HG02798 (cell line): ENCODE measurements around the gene VAV2.
"Not testable (repeated sequence)": the region's sequence is repeated elsewhere in the genome, so short reads cannot be mapped to it uniquely, and the experiment has no call there.

Experiments used
- ATAC-seq: cut with Tn5 transposase; IDR thresholded peaks from one replicate; pipeline ENCODE4 v1.9.1; 2021; ENCODE audit warnings: mild to moderate bottlenecking; ENCODE audit not compliant: unreplicated experiment, poor library complexity

Gene VAV2

DNA sequence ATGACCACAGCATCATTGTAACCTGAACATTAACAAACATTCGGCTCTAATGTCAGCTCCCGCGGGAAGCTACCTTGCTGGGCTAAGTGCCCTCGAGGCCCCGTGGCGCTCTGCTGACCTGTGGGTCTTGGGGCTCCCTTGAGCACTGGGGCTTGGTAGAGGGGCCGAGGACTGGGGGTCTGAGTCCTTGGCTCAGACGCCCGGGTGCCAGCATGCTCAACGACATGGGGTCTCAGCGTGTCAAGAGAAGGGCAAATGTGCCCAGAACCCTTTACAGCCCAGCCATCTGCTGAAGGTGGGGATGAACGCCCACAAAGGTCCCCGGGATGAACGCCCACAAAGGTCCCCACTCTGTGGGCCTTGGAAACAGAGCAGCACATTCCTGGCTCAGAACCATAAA is 214.3 kb downstream of the VAV2 start:
- no peak for ATAC-seq

DNA sequence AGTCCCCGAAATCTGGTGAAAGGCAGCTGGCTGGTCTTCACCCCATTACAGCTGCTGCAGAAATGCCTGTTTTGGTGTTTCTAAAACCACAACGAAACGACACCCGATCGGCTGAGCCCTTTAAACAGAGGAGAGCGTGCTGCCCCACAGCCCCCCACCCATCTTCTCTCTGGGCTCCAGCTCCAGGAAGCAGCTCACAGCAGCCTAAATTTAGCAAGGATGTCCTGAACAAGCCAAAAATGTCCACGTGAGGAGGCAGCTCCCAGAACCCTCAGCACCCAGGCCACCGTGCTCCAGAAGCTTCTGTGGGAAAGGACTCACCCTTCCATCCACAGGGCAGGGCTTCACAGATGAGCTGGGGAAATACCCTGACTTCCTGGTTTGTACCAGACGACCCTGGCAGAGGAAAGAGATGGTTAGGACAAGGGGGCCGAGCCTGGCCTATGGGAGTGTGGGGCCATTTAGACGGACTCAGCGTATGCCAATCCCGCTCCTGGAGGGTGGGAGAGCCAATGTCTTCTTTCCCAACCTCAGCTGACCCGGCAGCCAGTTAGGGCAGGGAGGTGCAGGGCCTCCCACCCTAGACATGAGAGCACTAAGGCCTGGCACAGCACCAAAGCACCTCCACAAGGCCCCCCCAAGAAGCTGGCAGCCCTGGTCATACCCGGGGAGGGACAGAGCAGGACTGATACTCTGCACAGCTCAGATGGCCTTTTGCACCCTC is 214.9 kb downstream of the VAV2 start:
- no peak for ATAC-seq

DNA sequence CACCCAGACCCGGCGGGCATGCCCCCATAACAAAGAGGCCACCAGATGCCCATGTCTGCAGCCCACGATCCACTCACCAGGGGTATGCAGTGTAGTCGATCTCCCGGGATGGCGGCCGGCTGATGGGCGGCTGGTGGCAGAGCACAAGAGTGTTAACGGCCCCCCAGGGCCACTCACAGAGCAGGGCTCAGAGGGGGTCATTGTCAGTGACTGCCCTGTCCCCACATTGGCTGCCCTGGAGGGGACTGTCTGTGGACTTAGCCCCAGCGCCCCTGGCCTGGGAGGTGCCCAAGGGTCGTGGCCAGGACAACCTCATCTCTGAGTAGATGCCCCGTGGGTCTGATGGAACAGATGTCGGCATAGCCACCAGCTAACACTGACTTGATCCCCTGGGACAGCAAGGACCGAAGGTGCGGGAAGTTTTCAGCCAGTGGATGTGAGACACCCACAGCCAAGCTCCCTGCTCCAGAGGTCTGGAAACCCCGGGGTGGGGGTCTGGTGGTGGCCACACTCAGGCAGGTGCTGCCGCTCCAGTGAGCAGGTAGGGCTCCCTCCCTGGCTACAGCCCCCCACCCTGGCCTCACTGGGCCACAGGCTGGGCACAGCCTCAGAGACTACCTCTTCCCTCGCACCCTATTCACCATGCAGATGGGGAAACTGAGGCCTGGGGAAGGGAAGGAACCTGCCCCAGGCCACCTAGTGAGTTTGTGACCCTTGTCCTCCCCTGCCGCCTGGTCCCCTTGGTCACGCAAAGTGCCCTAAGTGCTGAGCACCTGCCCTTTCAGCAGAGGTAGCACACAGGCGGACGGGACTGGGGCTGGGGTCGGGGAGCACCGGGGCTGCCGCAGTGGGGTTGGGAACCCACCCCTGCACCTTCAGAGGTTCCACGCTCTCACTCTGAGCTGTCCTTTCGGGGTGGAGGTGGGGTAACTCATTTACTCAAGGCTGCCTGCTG is 215.9 kb downstream of the VAV2 start:
- ATAC-seq: no peak

DNA sequence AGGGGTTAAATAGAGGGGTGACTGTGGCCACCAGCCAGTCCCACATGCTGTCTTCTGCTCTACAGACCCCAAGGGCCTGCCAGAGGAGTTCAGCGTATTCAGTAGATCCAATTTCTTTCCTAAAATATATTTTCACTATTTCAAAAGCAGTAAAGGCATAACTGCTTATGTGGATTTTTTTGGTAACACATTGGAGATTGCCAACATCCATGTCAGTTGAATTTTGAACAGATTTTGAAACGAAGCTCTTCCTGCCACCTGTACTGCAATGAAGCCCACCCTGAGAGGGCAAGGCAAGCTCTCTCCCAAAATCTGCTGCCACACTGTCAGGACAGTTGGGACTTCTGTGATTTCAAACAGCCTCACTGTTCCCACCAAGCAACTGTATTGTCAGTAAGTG is 216.8 kb downstream of the VAV2 start:
- no peak for ATAC-seq

DNA sequence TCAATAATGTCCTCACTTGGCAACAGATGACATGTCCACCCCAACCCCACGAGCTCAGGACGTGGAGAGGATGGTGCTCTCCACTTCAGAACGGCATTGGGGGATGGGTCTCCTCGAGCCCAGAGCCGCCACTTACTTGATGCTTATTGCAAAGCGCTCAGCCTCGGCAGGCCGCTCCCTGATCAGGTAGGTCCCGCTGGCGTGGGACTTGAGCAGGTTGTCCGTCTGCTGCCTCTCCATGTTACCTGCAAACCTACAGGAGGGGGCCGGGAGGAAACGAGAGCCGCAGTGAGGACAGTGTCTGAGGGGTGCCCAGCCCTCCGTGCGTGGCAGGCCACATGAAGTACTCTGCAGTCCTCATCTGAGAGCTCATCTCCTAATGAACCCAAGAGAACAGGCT is 217.3 kb downstream of the VAV2 start:
- no peak for ATAC-seq

DNA sequence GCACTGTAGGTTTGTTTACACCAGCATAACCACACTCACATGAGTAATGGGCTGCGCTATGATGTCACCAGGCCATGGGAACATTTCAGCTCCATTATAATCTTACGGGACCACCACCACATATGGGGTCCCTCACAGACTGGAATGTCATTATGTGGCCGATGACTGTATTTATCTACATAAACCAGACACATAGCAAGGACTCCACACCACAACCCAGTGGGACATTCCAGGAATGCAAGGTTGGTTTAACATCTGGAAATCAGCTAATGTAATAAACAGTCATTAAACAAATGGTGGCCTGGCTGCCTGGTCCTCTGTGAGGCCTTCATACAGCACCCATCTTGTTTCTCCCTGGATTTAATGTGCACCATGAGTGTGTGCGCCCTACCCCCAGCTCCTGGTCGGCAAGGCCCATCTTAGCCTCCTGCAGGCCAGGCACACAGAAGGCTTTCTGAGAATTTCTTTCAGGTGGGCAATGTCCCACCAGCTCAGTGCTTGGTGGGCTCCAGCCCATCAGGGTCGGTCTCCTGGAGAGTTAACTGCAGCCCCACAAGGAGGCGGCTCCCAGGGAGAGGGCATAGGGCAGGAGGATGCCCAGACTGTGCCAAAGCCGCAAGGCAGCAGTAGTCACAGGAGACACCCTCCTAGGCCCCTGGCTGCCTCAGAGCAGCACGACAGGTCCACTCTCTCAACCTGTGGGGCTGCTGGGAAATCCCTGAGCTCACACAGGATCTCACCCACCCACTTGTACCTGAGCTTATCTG is 218.1 kb downstream of the VAV2 start:
- no peak for ATAC-seq

DNA sequence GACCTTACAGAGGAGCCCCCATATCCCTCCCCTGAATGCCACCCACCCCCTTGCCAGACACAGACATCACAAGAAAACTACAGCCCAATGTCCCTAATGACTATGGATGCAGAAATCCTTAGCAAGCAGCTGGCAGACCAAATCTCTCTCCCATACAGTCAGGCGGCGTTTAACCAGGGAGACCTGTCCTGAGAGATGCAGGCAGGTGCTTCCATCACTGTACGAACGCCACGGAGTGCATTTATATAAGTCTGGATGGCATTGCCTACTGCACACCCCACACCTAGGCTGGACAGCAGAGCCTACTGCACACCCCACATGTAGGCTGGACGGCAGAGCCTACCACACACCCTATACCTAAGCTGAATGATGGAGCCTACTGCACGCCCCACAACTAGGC is 219.5 kb downstream of the VAV2 start:
- no peak for ATAC-seq

DNA sequence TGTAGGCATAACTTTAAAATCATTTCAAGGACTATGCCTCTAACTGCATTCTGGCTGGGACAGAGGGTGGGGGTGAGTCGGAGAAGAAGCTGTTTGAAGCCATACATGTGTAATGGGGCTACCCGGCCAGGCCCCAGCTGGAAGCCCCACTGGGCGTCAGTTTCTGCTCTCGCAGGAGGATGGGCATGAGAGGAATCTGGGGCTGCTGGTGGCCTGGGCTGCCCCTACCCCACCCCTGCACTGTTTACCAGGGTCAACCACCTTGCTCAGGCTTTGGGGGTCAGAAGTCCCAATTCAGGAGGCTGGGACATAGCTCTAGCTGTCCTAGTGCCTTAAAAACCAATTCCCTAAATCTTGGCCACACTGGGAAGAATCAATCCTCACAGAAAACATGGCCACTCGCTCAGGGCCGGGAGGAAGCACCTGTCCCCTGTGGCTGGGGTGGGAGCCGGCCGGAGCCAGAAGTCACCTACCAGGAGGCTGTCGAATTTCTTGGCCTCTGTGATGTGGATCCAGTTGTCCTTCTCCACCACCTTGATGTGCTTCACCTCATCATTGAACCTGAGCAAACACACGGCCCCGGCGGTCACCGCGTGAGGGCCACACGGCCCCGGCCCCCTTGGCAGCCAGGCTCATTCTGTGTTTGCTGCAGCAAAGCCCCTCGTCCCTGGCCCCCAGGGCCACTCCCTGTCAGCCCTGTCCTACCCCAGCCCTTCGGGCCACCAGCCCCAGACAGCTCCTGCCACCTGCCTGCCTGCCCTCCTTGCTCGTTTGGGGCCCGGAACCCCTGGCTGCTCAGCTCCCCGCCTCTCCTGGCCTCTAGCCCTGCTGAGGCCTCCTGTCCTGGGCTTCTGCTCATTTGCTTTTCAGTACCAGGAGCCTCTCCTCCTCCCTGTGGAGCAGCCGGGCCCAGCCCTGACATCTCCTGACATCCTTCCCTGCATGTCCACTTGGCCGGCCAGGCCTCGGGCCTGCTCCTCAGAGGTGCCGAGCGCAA is 220.3 kb downstream of the VAV2 start:
- no peak for ATAC-seq

DNA sequence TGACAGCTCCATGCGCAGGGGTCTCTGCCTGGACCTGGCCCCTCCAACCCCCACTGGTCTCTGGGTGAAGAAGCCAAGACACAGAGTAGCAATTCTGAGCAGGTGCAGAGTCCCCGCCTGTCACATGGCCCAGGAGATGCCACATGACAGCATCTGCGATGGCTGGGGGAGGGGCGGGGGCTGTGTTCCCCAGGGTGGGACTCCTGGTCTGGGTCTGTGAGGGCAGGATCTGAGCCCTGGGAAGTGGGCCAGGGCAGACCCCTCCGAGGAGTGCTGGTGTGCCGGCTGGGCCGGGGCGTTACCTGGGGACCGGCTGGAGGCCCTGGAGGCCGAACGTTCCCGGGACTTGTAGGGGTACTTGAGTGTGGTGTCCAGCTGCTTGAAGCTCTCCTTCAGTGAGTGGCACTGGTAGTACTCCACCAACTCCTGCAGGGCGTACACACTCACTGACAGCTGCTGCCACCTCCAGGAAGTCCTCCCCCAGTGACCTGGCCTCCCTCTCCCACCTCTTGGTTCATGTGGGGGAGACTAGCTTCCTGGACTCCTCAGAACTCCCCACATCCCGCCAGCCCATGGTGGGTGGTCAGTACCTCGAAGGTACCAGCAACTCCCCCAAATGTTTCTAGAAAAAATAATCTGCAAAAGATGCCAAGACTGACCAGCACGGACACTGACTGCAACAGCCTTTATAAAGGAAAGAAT is 221.9 kb downstream of the VAV2 start:
- ATAC-seq: no peak

DNA sequence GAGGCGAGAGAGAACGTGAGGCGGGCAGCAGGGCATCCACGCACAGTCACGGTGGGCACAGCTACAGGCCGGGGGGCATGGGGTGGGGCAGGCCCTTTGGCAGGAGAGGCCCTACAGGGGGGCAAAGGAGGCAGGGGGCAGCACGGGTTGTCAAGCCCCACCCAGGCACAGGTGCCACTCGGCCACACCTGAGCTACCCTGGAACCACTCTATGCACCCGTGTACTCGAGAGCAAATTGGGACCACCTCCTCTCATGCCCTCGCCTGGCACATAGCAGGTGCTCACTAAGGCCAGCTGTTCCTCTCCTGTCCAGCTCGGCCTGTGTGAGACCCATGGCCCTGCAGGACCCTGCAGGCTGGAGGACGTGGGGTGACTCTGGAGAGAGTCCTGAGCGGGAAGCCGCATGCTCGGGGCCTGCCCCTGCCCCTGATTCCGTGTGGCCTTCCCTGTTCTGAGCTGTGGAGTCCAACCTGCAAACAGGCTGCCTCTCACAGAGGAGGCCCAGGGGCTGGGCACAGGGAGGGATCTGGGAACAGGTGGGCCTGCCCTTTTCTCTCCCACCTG is 222.5 kb downstream of the VAV2 start:
- no peak for ATAC-seq

DNA sequence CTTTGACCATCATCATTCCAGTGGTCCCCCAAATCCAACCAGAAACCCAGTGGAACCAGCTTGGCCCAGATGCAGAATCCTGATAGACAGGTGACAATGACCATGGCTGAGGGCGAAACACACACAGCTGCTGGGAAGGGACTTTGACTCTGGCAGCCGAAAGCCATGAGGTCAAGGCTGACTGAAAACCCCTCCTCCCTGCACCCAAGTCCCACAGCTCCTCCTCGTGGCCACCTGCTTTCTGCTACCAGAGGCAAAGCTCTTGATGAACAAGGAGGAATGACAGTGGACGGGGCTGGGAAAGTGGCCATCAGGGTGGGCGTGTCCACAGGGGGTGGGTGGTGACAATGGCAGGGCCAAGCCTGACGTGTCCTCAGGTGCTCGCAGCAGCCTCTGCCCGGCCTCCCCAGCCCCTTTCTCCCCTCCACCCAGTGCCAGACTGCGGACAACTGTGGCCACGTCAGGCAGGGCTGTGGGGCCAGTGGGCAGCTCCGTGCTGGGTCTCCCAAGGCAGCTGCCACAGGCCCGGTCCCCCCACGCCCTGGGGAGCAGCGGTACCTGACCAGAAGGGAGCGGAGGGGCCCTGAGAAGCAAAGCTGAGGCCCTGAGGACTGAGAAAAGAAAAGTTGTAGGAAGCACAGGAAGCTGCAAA is 223.1 kb downstream of the VAV2 start:
- ATAC-seq: no peak

DNA sequence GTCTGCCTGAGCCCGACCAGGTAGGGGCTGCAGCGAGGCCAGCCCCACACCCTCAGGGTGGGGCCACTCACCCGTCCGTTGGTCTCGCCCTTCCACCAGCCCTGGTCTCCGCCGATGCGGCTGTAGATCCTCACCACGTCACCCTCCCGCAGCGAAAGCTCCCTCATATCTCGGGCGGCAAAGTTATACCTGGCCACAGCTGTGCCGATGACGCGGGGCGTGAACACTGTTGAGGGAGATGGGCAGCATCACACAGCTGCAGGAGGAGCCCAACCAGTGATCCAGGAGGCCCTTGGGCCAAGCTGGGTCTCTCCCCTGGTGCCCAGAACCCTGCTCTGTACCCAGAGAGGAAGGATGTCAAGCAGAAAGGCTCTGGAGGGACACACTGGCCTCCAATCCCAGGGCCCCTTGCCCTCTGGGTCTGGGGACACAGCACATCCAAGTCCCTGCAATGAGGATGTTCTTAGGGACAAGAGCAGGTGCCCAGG is 223.7 kb downstream of the VAV2 start:
- no peak for ATAC-seq

DNA sequence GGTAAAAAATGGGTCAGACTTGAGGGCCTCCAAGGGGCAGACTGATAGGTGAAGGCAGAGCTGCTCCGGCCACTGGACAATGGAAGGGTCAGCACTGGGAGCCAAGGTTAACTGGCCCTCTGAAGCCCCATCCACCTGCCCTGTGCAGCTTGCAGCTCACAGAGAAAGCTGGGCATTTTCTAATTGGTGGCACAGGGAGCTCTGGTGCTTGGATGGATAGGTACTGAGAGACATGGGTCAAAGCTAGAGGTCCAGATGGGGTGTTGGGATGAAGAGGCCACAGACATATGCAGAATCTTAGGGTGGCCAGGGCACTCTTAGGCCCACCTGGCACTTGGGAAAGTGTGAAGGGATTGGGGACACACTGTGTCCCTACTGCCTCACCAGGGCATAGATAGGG is 224.5 kb downstream of the VAV2 start:
- ATAC-seq: no peak

DNA sequence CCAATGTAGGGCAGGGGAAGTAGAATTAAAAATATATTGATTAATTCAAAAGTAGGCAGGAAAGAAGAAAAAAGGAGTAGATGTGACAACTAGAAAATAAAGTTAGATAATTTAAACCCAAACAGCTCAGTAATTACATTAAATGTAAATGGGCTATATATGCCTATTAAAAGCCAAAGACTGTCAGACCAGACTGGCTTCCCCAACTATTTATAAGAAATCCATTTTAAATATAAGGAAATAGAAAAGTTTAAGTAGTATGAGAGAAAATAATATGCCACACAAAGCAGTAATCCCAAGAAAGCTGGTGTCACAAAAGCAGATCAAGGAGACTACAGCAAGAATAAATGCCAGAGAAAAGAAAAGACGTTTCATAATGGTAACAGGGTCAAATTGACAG is 225.1 kb downstream of the VAV2 start:
- no peak for ATAC-seq

DNA sequence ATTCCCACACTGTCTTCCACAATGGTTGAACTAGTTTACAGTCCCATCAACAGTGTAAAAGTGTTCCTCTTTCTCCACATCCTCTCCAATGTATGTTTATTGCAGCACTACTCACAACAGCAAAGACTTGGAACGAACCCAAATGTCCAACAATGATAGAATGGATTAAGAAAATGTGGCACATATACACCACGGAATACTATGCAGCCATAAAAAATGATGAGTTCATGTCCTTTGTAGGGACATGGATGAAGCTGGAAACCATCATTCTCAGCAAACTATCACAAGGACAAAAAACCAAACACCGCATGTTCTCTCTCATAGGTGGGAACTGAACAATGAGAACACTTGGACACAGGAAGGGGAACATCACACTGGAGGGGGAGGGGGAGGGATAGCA is 225.9 kb downstream of the VAV2 start:
- not testable (repeated sequence) for ATAC-seq

DNA sequence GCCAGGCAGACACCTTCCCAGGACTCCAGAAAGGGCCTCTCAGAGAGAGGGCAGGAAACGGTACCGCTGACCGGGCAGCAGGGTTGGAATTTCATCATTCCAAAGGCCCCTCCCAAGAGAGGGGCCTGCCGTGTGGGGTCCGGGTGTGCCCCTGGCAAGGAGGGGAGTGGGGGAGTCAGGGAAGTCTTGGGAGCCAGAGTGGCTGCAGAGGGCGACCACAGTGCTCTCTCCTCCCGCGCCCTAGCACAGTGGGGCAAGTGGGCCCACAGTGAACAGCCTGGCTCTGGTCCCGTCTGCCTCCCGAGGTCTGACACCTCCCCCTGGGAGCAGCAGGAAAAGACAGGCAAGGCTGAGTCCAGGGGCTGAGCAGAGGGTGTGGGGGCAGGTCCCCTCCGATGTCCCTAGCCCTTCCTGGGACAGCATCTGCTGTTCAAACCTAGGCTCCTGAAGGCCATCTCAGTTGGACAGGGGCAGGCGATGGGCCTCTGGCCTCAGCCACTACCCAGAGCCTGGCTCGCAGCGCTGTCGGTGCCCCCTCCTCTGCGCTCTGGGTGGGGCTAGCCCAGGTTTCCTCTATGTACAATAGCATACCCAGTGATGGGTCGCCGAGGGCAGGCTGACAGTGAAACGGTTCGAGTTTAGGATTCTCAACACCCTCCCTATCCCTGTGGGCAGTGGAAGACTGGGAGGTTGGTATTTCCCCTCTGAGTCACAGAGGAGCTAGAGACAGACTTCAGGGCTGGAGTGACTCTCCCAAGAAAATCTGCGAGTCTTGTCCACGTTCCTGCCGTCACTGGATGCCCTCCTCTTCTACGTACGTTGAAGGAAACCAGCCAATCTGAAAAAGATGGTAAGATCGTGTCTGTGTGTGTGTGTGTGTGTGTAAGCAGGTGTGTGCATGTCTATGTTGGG is 228.6 kb downstream of the VAV2 start:
- ATAC-seq: no peak
